Osteoblast (primary cell): Measurements from ENCODE around the gene CD84. TPM values are rescaled to one million over a fixed set of nuclear protein-coding genes. Genes with fewer than 3 reads are reported as not detected.

Experiments
- DNase-seq: peaks from one replicate; pipeline ENCODE4 v3.0.0; 2011; ENCODE audit warnings: low spot score, mixed read lengths; ENCODE audit not compliant: insufficient read length; ENCODE audit errors: missing footprints
- H2AFZ ChIP-seq: 2 replicates; pipeline ENCODE4 v1.6.0; 2011; ENCODE audit warnings: mild to moderate bottlenecking, low read length
- H3K27ac ChIP-seq: 2 replicates; pipeline ENCODE4 v1.5.1; 2011; ENCODE audit warnings: mild to moderate bottlenecking, low read depth, low read length, moderate library complexity
- H3K27me3 ChIP-seq: 2 replicates; pipeline ENCODE4 v1.6.0; 2012; ENCODE audit warnings: mild to moderate bottlenecking, control low read depth, inconsistent platforms, low read length, moderate library complexity; ENCODE audit not compliant: insufficient read depth
- H3K36me3 ChIP-seq: 2 replicates; pipeline ENCODE4 v1.5.1; 2011; ENCODE audit warnings: mild to moderate bottlenecking, low read length, control low read depth, moderate library complexity; ENCODE audit not compliant: insufficient read depth
- H3K4me1 ChIP-seq: 2 replicates; pipeline ENCODE4 v1.5.1; 2011; ENCODE audit warnings: mild to moderate bottlenecking, low read length, control low read depth, moderate library complexity; ENCODE audit not compliant: insufficient read depth
- H3K4me2 ChIP-seq: 2 replicates; pipeline ENCODE4 v1.6.0; 2011; ENCODE audit warnings: mild to moderate bottlenecking, low read length; ENCODE audit not compliant: insufficient read depth
- H3K4me3 ChIP-seq: fragments of 200-600 bp; sonication (generic); 3 replicates; pipeline ENCODE4 v1.5.1; 2012; ENCODE audit warnings: mild to moderate bottlenecking, low read length, inconsistent platforms; ENCODE audit not compliant: insufficient read depth
- H3K79me2 ChIP-seq: 2 replicates; pipeline ENCODE4 v1.6.0; 2012; ENCODE audit warnings: mild to moderate bottlenecking, low read length, control low read depth, inconsistent platforms; ENCODE audit not compliant: insufficient read depth
- H3K9me3 ChIP-seq: 2 replicates; pipeline ENCODE4 v1.5.1; 2011; ENCODE audit warnings: low read depth, low read length, control low read depth
- H4K20me1 ChIP-seq: 2 replicates; pipeline ENCODE4 v1.6.0; 2012; ENCODE audit warnings: mild to moderate bottlenecking, low read length, control low read depth; ENCODE audit not compliant: insufficient read depth
- total RNA-seq: library from RNA; depleted of rRNA; stranded (reverse); fragments of >200 nt; gene quantifications from 2 replicates; pipeline ENCODE4 v1.2.3, GENCODE V29; 2012
- TF ChIP-seq, protein P1 (sequence below): IDR thresholded peaks from 2 replicates; pipeline ENCODE4 v1.5.1; 2011; ENCODE audit warnings: mild to moderate bottlenecking, low read depth, low read length, moderate library complexity; ENCODE audit errors: extremely low read depth

Gene CD84
- total RNA-seq, 1 donor, result 0.36 TPM

DNA sequence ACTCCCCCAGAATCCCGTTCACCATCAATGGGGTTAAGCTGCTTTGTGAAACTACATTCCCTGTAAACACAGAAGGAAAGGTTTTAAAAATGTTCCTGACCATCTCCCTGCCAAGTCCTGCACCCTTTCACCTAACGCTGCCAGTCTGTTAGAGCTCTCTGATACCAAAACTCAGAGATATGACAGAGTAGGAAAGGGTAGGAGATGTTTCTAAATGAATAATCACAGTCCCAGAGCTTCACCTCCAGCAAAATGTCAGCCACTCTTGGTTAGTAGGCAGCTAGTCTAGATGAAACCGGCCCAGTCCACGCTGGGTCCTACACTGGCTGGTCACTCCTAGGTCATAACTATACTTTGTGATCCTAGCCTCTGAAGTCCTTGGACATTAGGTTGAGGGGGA lies 83.0 kb downstream of the CD84 start:
- no peaks in the 10 kb centered on the region for H3K27me3 ChIP-seq
- TF ChIP-seq, protein P1, sequence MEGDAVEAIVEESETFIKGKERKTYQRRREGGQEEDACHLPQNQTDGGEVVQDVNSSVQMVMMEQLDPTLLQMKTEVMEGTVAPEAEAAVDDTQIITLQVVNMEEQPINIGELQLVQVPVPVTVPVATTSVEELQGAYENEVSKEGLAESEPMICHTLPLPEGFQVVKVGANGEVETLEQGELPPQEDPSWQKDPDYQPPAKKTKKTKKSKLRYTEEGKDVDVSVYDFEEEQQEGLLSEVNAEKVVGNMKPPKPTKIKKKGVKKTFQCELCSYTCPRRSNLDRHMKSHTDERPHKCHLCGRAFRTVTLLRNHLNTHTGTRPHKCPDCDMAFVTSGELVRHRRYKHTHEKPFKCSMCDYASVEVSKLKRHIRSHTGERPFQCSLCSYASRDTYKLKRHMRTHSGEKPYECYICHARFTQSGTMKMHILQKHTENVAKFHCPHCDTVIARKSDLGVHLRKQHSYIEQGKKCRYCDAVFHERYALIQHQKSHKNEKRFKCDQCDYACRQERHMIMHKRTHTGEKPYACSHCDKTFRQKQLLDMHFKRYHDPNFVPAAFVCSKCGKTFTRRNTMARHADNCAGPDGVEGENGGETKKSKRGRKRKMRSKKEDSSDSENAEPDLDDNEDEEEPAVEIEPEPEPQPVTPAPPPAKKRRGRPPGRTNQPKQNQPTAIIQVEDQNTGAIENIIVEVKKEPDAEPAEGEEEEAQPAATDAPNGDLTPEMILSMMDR, result no peak
- no peak overlapping the region for H3K27ac ChIP-seq
- no peaks in the 10 kb centered on the region for H3K36me3 ChIP-seq
- no peaks in the 10 kb centered on the region for H3K9me3 ChIP-seq
- no peaks in the 10 kb centered on the region for H4K20me1 ChIP-seq
- H2AFZ ChIP-seq, result no peak overlapping the region
- no peak for DNase-seq
- H3K4me1 ChIP-seq, result no peaks in the 10 kb centered on the region
- no peaks in the 10 kb centered on the region for H3K79me2 ChIP-seq
- no peak overlapping the region for H3K4me2 ChIP-seq
- no peak overlapping the region for H3K4me3 ChIP-seq

DNA sequence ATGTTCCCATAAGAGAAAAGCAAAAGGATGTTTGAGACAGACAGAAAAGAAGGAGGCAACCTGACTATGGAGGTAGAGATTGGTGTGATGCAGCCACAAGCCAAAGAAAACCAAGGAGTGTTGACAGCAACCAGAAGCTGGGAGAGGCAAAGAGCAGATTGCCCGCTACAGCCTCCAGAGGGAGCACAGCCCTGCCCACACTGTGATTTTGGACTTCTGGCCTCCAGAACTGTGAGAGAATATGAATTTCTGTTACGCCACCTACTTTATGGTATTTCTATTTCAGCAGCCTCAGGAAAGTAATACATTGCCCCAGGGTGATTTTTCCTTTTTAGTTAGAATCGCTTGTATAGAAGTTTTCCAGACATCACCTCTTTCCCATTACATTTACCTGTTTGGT lies 84.7 kb downstream of the CD84 start:
- TF ChIP-seq, protein P1, result no peak
- Histone ChIP-seq H3K4me1 (no peaks in the 10 kb centered on the region), H3K4me3 (no peak overlapping the region), H3K27ac (no peak overlapping the region), H3K9me3 (no peaks in the 10 kb centered on the region), H3K4me2 (no peak overlapping the region), H3K36me3 (no peaks in the 10 kb centered on the region), H4K20me1 (no peaks in the 10 kb centered on the region), H2AFZ (no peak overlapping the region), H3K79me2 (no peaks in the 10 kb centered on the region), H3K27me3 (no peaks in the 10 kb centered on the region)
- no peak for DNase-seq

DNA sequence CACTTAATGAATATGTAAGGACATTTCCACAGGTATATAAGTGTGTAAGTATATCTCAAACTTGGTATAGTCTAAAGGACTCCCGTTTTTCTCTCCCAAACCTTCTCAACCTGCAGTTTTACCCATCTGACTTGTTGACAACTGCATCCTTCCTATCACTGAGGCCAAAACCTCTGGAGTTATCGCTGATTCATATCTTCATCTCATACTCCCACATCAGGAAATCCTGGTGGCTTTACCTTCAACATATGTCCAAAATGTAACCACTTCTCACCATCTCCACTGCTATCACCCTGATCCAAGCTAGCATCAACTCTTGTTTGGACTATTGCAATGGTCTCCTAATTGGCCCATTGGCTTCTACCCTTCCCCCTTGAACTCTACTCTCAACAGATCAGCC lies 86.7 kb downstream of the CD84 start:
- Histone ChIP-seq H3K4me2 (no peak overlapping the region), H4K20me1 (no peaks in the 10 kb centered on the region), H3K4me1 (no peaks in the 10 kb centered on the region), H2AFZ (no peak overlapping the region), H3K27me3 (no peaks in the 10 kb centered on the region), H3K79me2 (no peaks in the 10 kb centered on the region), H3K36me3 (no peaks in the 10 kb centered on the region), H3K9me3 (no peaks in the 10 kb centered on the region), H3K27ac (no peak overlapping the region), H3K4me3 (no peak overlapping the region)
- TF ChIP-seq, protein P1, result no peak
- DNase-seq, result no peak

DNA sequence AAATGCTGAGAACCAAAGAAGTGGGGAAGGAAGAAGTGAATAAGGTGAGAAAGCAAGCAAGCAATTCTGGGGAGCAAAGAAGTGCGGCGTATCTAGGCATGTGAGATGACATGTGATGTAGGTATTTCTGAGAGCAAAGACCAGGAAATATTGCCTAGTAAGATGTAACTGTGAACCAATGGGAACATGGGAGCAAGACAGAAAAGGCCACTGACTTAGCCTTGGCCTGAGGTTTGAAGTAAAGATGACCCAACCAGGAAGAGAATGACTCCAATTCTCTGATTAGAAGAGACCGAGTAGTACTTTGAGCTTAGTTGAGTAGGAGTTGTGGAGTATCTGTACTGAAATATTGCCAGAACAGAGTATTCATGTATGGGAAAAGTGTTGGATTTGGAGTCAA lies 87.3 kb downstream of the CD84 start:
- Histone ChIP-seq H3K79me2 (no peaks in the 10 kb centered on the region), H3K27me3 (no peaks in the 10 kb centered on the region), H3K36me3 (no peaks in the 10 kb centered on the region), H3K4me1 (no peaks in the 10 kb centered on the region), H3K4me3 (no peak overlapping the region), H3K9me3 (no peaks in the 10 kb centered on the region), H2AFZ (no peak overlapping the region), H4K20me1 (no peaks in the 10 kb centered on the region), H3K4me2 (no peak overlapping the region), H3K27ac (no peak overlapping the region)
- TF ChIP-seq, protein P1, result no peak
- DNase-seq, result peak; percentile 26

Other genes with a start within 250 kb of the CD84 start
- 282 and 335 TPM in 2 replicates for gene COPA, start 236.2 kb downstream of the CD84 start, total RNA-seq
- gene NCSTN, start 236.1 kb downstream of the CD84 start, total RNA-seq, result 147 and 165 TPM in 2 replicates
- under 0.01 TPM in 1 of 2 replicates, not detected in the other for gene NHLH1, start 212.4 kb downstream of the CD84 start, total RNA-seq
- gene VANGL2, start 178.9 kb downstream of the CD84 start, total RNA-seq, result under 0.01 TPM in 1 of 2 replicates, not detected in the other
- not detected in 2 replicates for gene SLAMF6, start 56.2 kb downstream of the CD84 start, total RNA-seq
- not detected in 2 replicates for gene SLAMF1, start 67.5 kb upstream of the CD84 start, total RNA-seq
- gene CD48, start 132.3 kb upstream of the CD84 start, total RNA-seq, result under 0.01 TPM in 1 of 2 replicates, not detected in the other
- gene SLAMF7, start 159.8 kb upstream of the CD84 start, total RNA-seq, result under 0.01 TPM in 1 of 2 replicates, not detected in the other
- not detected in 2 replicates for gene LY9, start 216.7 kb upstream of the CD84 start, total RNA-seq